GM12878 (cell line): Measurements from ENCODE around the gene PPP3CA. TPM values are rescaled to one million over a fixed set of nuclear protein-coding genes. Genes with fewer than 3 reads are reported as not detected.

Experiments used
- ATAC-seq: fragments of 200-7000 bp; cut with Tn5 transposase; 3 replicates; pipeline ENCODE4 v1.9.1; 2020; ENCODE audit warnings: mild to moderate bottlenecking, moderate library complexity
- BruUV-seq: library from RNA; stranded (reverse); fragments of 400-500 nt; replicated peaks from 2 replicates; lab custom pipeline; 2021; lab: Mats Ljungman, UMichigan
- CTCF ChIA-PET: fragments of 300-600 bp; sonication (Branson Sonifier 250); formaldehyde crosslinking; extraction: SDS; loops from one replicate; lab custom pipeline; 2021; ENCODE audit warnings: inconsistent platforms; lab: Yijun Ruan, JAX
- POLR2A ChIA-PET: fragments of 350-600 bp; formaldehyde crosslinking; extraction: SDS; loops from one replicate; lab custom pipeline; 2021; ENCODE audit warnings: inconsistent platforms; lab: Charles Lee
- RAD21 ChIA-PET: fragments of 300-600 bp; sonication (Branson Sonifier 250); formaldehyde crosslinking; loops from one replicate; lab custom pipeline; 2023; ENCODE audit warnings: antibody characterized with exemption; ENCODE audit not compliant: unreplicated experiment; lab: Charles Lee
- SMC1A ChIA-PET: fragments of 300-600 bp; sonication (Branson Sonifier 250); formaldehyde crosslinking; loops from one replicate; lab custom pipeline; 2023; ENCODE audit not compliant: unreplicated experiment, uncharacterized antibody; lab: Charles Lee
- DNase-seq: peaks from one replicate; pipeline ENCODE4 v3.0.0-alpha.2; 2011; ENCODE audit warnings: low read depth, low spot score
- FAIRE-seq: peaks from 3 replicates; lab custom pipeline; 2011; peaks lifted over from hg19 to GRCh38; lab: Jason Lieb, UNC
- H2AFZ ChIP-seq: 2 replicates; pipeline ENCODE4 v1.6.0; 2011; ENCODE audit warnings: low read depth, low read length, control low read depth; ENCODE audit not compliant: control insufficient read depth
- H3K27ac ChIP-seq: 2 replicates; pipeline ENCODE4 v1.5.1; 2011; ENCODE audit warnings: control low read depth; ENCODE audit not compliant: control insufficient read depth, insufficient read depth
- H3K27me3 ChIP-seq, 2 experiments: replicated peaks in 1 of 2; 2 replicates each; pipeline versions ENCODE4 v1.6.0 to v1.6.1; 2011; ENCODE audit warnings: low read length in 1 of 2; ENCODE audit not compliant: control insufficient read depth in 2 of 2, insufficient read depth in 2 of 2
- H3K36me3 ChIP-seq, 2 experiments: 2 replicates each; pipeline ENCODE4 v1.5.1; 2011; ENCODE audit warnings: low read length in 1 of 2; ENCODE audit not compliant: control insufficient read depth in 2 of 2, insufficient read depth in 2 of 2
- H3K4me1 ChIP-seq: 2 replicates; pipeline ENCODE4 v1.6.1; 2011; ENCODE audit warnings: mild to moderate bottlenecking, low read length, moderate library complexity, mixed read lengths; ENCODE audit not compliant: control insufficient read depth, insufficient read depth
- H3K4me2 ChIP-seq: 2 replicates; pipeline ENCODE4 v1.6.0; 2011; ENCODE audit warnings: control low read depth; ENCODE audit not compliant: control insufficient read depth, insufficient read depth
- H3K4me3 ChIP-seq: fragments of 200-600 bp; sonication (generic); 2 replicates; pipeline ENCODE4 v1.5.1; 2016
- H3K79me2 ChIP-seq: 2 replicates; pipeline ENCODE4 v1.6.0; 2011; ENCODE audit warnings: low read length; ENCODE audit not compliant: control insufficient read depth, insufficient read depth
- H3K9ac ChIP-seq: 2 replicates; pipeline ENCODE4 v1.8.0; 2011; ENCODE audit warnings: low read length, control low read depth, mixed read lengths; ENCODE audit not compliant: control insufficient read depth, insufficient read depth
- H3K9me3 ChIP-seq: replicated peaks from 3 replicates; pipeline ENCODE4 v1.5.1; 2011; ENCODE audit warnings: mild to moderate bottlenecking, low read length; ENCODE audit not compliant: control insufficient read depth, insufficient read depth
- H4K20me1 ChIP-seq: 2 replicates; pipeline ENCODE4 v1.6.0; 2011; ENCODE audit not compliant: control insufficient read depth, insufficient read depth
- ATF7 ChIP-seq: fragments of 450-650 bp; IDR thresholded peaks from 2 replicates; pipeline ENCODE4 v1.6.1; 2016; ENCODE audit warnings: low read depth, mild to moderate bottlenecking
- IKZF2 ChIP-seq, 2 experiments: fragments of 450-650 bp; IDR thresholded peaks; 2 replicates each; pipeline ENCODE4 v1.6.1; 2017; ENCODE audit warnings: mild to moderate bottlenecking in 2 of 2, moderate library complexity in 2 of 2
- MEF2B ChIP-seq: fragments of 450-650 bp; IDR thresholded peaks from 2 replicates; pipeline ENCODE4 v1.6.1; 2018; ENCODE audit warnings: mild to moderate bottlenecking, moderate library complexity; ENCODE audit not compliant: partially characterized antibody, poor library complexity, severe bottlenecking
- NR2F1 ChIP-seq: fragments of 450-650 bp; conservative IDR thresholded peaks from 2 replicates; pipeline ENCODE4 v1.6.1; 2017; ENCODE audit warnings: mild to moderate bottlenecking
- RFX5 ChIP-seq: IDR thresholded peaks from 2 replicates; pipeline ENCODE4 v1.6.1; 2011; ENCODE audit warnings: low read depth, low read length, improper control_type of control experiment
- SMC3 ChIP-seq: IDR thresholded peaks from 2 replicates; pipeline ENCODE4 v1.6.1; 2011; ENCODE audit warnings: low read length, improper control_type of control experiment, borderline replicate concordance
- YBX1 ChIP-seq: fragments of 450-650 bp; IDR thresholded peaks from 2 replicates; pipeline ENCODE4 v1.6.1; 2016; ENCODE audit warnings: antibody characterized with exemption
- WGBS: methylation state at CpG from one replicate; pipeline ENCODE4 v1.1.6; 2016; ENCODE audit warnings: low lambda C conversion rate; ENCODE audit not compliant: insufficient replicate concordance, insufficient coverage; ENCODE audit errors: missing lambda C conversion rate; 5-methylcytosine and 5-hydroxymethylcytosine counted together
- in situ Hi-C: fragments of 300-500 bp; cut with MboI; formaldehyde crosslinking; loops from 9 replicates; pipeline ENCODE4 v1.14.3; 2018; ENCODE audit warnings: mixed read lengths
- intact Hi-C: fragments of 100-400 bp; cut with micrococcal nuclease; formaldehyde crosslinking; loops from one replicate; pipeline ENCODE4 v1.14.2; 2022; ENCODE audit not compliant: unreplicated experiment
- polyA plus RNA-seq, 11 experiments: library from polyadenylated mRNA; depleted of rRNA in 4 of 11; unstranded in 6 of 11; stranded (reverse) in 5 of 11; fragments of >200 nt; fragmentation: Nextera tagmentation in 4 of 11; fragmentation: Illumina TruSeq in 1 of 11; extraction: Ambion mirVana in 4 of 11; extraction: Trizol in 1 of 11; gene quantifications; 1 replicate in 1 of 11; 2 replicates in 10 of 11; pipeline versions ENCODE4 v1.2.1 to v1.2.3, GENCODE V29; 2011 to 2016; ENCODE audit warnings: inconsistent platforms in 2 of 11, missing spikeins in 2 of 11, low read depth in 1 of 11
- total RNA-seq, 4 experiments: library from RNA; depleted of rRNA in 3 of 4; stranded (reverse); fragments of >200 nt in 3 of 4; fragmentation: Illumina TruSeq in 1 of 4; extraction: Trizol in 1 of 4; gene quantifications; 2 replicates each; pipeline versions ENCODE4 v1.2.1 to v1.2.3, GENCODE V29; 2013 to 2021
- TF ChIP-seq, protein P1 (sequence below): fragments of 450-650 bp; IDR thresholded peaks from 2 replicates; pipeline ENCODE4 v1.6.1; 2016; ENCODE audit warnings: mild to moderate bottlenecking, moderate library complexity, borderline replicate concordance
- TF ChIP-seq, protein P2 (sequence below): fragments of 450-650 bp; IDR thresholded peaks from 2 replicates; pipeline ENCODE4 v1.6.1; 2014; ENCODE audit warnings: mild to moderate bottlenecking

PPP3CA gene
- total and polyA plus RNA-seq, 10 of the 15 experiments (the other 5 are each of a cell fraction or from before 2014, with no cell fraction given), result 0.33 to 9.0 (median 1.0) TPM

DNA sequence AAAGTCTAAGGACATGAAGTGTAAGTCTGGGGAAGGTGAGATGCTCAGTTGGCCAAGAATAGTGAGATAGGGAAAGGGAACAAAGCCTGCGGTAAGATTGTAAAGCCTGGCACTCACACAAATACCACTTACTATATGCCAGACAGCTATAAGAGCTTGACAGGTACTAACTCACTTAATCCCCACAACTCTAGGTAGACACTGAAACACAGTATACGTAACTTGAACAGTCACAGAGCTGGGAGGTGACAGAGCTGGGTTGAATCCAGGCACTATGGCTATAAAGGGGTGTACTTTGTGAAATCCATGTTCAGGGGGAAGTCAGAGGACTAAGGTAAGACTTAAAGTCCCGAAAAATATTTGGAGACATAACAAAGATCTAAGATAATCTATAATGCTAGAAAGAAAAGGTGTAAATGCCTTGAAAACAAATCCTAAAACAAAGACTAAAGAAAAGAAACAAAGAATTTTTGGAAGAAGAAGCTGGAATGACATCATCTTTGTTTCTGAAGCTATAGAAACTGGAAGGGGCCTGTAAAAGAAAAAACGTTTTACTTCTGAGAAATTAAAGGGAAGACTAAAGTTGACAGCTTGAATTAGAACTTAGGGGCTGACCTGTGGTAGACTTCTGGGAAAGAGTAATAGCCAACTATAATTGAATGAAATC, 172.5 kb downstream of the PPP3CA start:
- POLR2A ChIA-PET, result no interaction called here

DNA sequence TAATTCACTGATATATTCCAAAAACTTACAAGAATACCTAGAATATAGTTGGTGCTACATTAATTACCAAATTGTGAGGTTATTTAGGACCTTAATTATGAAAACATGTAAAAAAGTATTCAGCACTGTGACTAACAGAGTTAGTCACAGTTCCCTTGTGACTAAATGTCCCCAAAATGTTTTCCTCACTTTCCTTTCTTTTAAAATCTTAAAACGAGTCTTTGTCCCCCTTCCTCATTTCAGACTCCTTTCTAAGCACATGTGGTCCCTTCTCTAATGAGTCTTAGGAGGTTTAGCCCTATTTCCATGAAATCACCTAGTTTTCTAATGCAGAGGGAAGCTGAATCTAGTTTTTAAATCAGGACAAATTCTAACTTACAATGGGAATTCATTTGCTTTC, 175.0 kb downstream of the PPP3CA start:
- H4K20me1 ChIP-seq, result no peaks in the 10 kb centered on the region
- RAD21 ChIA-PET, result interaction anchor here (2.2 kb wide), 1 partner anchor 559 kb away, joined by 8 read pairs; no protein-coding TSS in a partner anchor
- H2AFZ ChIP-seq, result no peak overlapping the region
- POLR2A ChIA-PET, result no interaction called here
- H3K27ac ChIP-seq, result no peak overlapping the region
- no peak overlapping the region for H3K4me2 ChIP-seq
- H3K79me2 ChIP-seq, result no peaks in the 10 kb centered on the region
- intact Hi-C loops (no loop called here), in situ Hi-C loops (no loop called here)
- H3K9ac ChIP-seq, result no peak overlapping the region
- CTCF ChIA-PET, result interaction anchor here (0.9 to 7.2 kb wide), 6 partner anchors 10 to 559 kb away, joined by 3 to 117 read pairs (median 4); no protein-coding TSS in a partner anchor
- H3K27me3 ChIP-seq, result no peaks in the 10 kb centered on the region
- ATAC-seq (no peak), DNase-seq (no peak), FAIRE-seq (no peak)
- BruUV-seq, result no TSS peak
- no peaks in the 10 kb centered on the region for H3K9me3 ChIP-seq
- no peak overlapping the region for H3K4me3 ChIP-seq
- H3K4me1 ChIP-seq, result no peaks in the 10 kb centered on the region
- WGBS, result 8% methylated on average over 1 of the region's 1 CpG
- H3K36me3 ChIP-seq, result no peaks in the 10 kb centered on the region
- SMC1A ChIA-PET, result interaction anchor here (0.9 to 1.5 kb wide), 3 partner anchors 72 to 557 kb away, joined by 3 to 7 read pairs (median 4); no protein-coding TSS in a partner anchor
- TF ChIP-seq IKZF2 (IDR thresholded peaks at IDR 0.05), result no peak
- TF ChIP-seq, protein P1, sequence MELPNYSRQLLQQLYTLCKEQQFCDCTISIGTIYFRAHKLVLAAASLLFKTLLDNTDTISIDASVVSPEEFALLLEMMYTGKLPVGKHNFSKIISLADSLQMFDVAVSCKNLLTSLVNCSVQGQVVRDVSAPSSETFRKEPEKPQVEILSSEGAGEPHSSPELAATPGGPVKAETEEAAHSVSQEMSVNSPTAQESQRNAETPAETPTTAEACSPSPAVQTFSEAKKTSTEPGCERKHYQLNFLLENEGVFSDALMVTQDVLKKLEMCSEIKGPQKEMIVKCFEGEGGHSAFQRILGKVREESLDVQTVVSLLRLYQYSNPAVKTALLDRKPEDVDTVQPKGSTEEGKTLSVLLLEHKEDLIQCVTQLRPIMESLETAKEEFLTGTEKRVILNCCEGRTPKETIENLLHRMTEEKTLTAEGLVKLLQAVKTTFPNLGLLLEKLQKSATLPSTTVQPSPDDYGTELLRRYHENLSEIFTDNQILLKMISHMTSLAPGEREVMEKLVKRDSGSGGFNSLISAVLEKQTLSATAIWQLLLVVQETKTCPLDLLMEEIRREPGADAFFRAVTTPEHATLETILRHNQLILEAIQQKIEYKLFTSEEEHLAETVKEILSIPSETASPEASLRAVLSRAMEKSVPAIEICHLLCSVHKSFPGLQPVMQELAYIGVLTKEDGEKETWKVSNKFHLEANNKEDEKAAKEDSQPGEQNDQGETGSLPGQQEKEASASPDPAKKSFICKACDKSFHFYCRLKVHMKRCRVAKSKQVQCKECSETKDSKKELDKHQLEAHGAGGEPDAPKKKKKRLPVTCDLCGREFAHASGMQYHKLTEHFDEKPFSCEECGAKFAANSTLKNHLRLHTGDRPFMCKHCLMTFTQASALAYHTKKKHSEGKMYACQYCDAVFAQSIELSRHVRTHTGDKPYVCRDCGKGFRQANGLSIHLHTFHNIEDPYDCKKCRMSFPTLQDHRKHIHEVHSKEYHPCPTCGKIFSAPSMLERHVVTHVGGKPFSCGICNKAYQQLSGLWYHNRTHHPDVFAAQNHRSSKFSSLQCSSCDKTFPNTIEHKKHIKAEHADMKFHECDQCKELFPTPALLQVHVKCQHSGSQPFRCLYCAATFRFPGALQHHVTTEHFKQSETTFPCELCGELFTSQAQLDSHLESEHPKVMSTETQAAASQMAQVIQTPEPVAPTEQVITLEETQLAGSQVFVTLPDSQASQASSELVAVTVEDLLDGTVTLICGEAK, result no peak
- no peak for TF ChIP-seq MEF2B
- no peak for TF ChIP-seq YBX1
- TF ChIP-seq, protein P2, sequence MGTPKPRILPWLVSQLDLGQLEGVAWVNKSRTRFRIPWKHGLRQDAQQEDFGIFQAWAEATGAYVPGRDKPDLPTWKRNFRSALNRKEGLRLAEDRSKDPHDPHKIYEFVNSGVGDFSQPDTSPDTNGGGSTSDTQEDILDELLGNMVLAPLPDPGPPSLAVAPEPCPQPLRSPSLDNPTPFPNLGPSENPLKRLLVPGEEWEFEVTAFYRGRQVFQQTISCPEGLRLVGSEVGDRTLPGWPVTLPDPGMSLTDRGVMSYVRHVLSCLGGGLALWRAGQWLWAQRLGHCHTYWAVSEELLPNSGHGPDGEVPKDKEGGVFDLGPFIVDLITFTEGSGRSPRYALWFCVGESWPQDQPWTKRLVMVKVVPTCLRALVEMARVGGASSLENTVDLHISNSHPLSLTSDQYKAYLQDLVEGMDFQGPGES, result no peak
- no peak for TF ChIP-seq RFX5
- TF ChIP-seq NR2F1, result no peak

More for the DNA sequence above, 172.5 kb downstream of the PPP3CA start:
- in situ Hi-C loops (no loop called here), intact Hi-C loops (no loop called here)
- H3K4me1 ChIP-seq, result no peaks in the 10 kb centered on the region
- RAD21 ChIA-PET, result interaction anchor here (2.2 kb wide), 1 partner anchor 556 kb away, joined by 8 read pairs; no protein-coding TSS in a partner anchor
- H2AFZ ChIP-seq, result no peak overlapping the region
- H3K27ac ChIP-seq, result no peak overlapping the region
- no peaks in the 10 kb centered on the region for H3K27me3 ChIP-seq
- H3K9me3 ChIP-seq, result no peaks in the 10 kb centered on the region
- no peak overlapping the region for H3K4me2 ChIP-seq
- no peaks in the 10 kb centered on the region for H4K20me1 ChIP-seq
- no peak for DNase-seq
- no peak for FAIRE-seq
- H3K4me3 ChIP-seq, result no peak overlapping the region
- H3K36me3 ChIP-seq, result no peaks in the 10 kb centered on the region
- ATAC-seq, result no peak
- WGBS, result 90% methylated on average over 4 of the region's 4 CpGs
- TF ChIP-seq SMC3 (no peak), ATF7 (0 out of 2 replicates have a peak, but pooled peaks have one; percentile 28)
- TF ChIP-seq, all 136 proteins: peak for 1
- Histone ChIP-seq H3K79me2 (no peaks in the 10 kb centered on the region), H3K9ac (no peak overlapping the region)
- BruUV-seq, result no TSS peak
- ChIA-PET CTCF (interaction anchor here (0.6 to 2.2 kb wide), 4 partner anchors 9 to 556 kb away, joined by 3 to 9 read pairs (median 4); no protein-coding TSS in a partner anchor), SMC1A (interaction anchor here (1.0 to 4.2 kb wide), 5 partner anchors 12 to 555 kb away, joined by 3 to 22 read pairs (median 4); no protein-coding TSS in a partner anchor)
